DLD1 (cell line): ENCODE data around the gene UBE3A.

Source experiments
- in situ Hi-C: cut with HindIII; loops from 2 replicates; pipeline ENCODE4 v1.10.0; 2017; ENCODE audit warnings: low sequenced_read_pairs

UBE3A gene

GRCh38 chr15:25335279-25335678 lies 103.5 kb downstream of the UBE3A start:
- in situ Hi-C loops = no loop called here

- in situ Hi-C loops = no loop called here
Measured at GRCh38 chr15:25333049-25333448, 105.8 kb downstream of the UBE3A start.

GRCh38 chr15:25332306-25332705 lies 106.5 kb downstream of the UBE3A start:
- in situ Hi-C loops = no loop called here

- in situ Hi-C loops = no loop called here
Measured at GRCh38 chr15:25331860-25332259, 107.0 kb downstream of the UBE3A start.

GRCh38 chr15:25331404-25331803 lies 107.4 kb downstream of the UBE3A start:
- in situ Hi-C loops = no loop called here

GRCh38 chr15:25329696-25330095 lies 109.1 kb downstream of the UBE3A start:
- in situ Hi-C loops = no loop called here

- in situ Hi-C loops = no loop called here
Measured at GRCh38 chr15:25327686-25328085, 111.1 kb downstream of the UBE3A start.

GRCh38 chr15:25325187-25325586 lies 113.6 kb downstream of the UBE3A start:
- in situ Hi-C loops = no loop called here

- in situ Hi-C loops = no loop called here
Measured at GRCh38 chr15:25323420-25323819, 115.4 kb downstream of the UBE3A start.

GRCh38 chr15:25287823-25288222 lies 151.0 kb downstream of the UBE3A start:
- in situ Hi-C loops = no loop called here
